Common myeloid progenitor, CD34-positive (primary cell): ENCODE data around the gene JMY.
A peak's percentile ranks its signal among the peaks of the same experiment; 100 is the strongest.

Experiments
- CTCF ChIA-PET: fragments of 350-600 bp; sonication (Branson Sonifier 250); formaldehyde crosslinking; loops from one replicate; lab custom pipeline; 2021; ENCODE audit warnings: antibody characterized with exemption; lab: Charles Lee
- POLR2A ChIA-PET: fragments of 350-600 bp; sonication (Branson Sonifier 250); formaldehyde crosslinking; loops from one replicate; lab custom pipeline; 2021; ENCODE audit warnings: antibody characterized with exemption; lab: Charles Lee
- DNase-seq, 3 donors: peaks; one replicate each; pipeline versions ENCODE4 v3.0.0 to v3.0.0-alpha.2; 2013
- H3K27ac ChIP-seq, 2 experiments: 1 replicate in 1 of 2; 2 replicates in 1 of 2; pipeline ENCODE4 v1.7.0; 2013; ENCODE audit warnings: inconsistent platforms in 2 of 2, low read length in 2 of 2, mild to moderate bottlenecking in 2 of 2, low read depth in 1 of 2, moderate library complexity in 1 of 2; ENCODE audit not compliant: severe bottlenecking in 2 of 2, insufficient read depth in 1 of 2, poor library complexity in 1 of 2
- H3K27me3 ChIP-seq, 5 experiments: replicated peaks in 2 of 5; 1 replicate in 3 of 5; 2 replicates in 2 of 5; pipeline versions ENCODE4 v1.6.1 to v1.7.0; 2013; ENCODE audit warnings: low read length in 4 of 5, mild to moderate bottlenecking in 2 of 5, moderate library complexity in 2 of 5, inconsistent platforms in 1 of 5; ENCODE audit not compliant: insufficient read depth in 5 of 5, control insufficient read depth in 4 of 5
- H3K36me3 ChIP-seq, 4 experiments: 1 replicate in 2 of 4; 2 replicates in 2 of 4; pipeline versions ENCODE4 v1.6.1 to v1.7.0; 2013; ENCODE audit warnings: low read length in 3 of 4, control low read depth in 1 of 4, mild to moderate bottlenecking in 1 of 4; ENCODE audit not compliant: control insufficient read depth in 4 of 4, insufficient read depth in 4 of 4
- H3K4me1 ChIP-seq, 4 experiments: 1 replicate in 3 of 4; 2 replicates in 1 of 4; pipeline versions ENCODE4 v1.6.1 to v1.7.1; 2013; ENCODE audit warnings: low read length in 3 of 4, mild to moderate bottlenecking in 3 of 4, control low read depth in 1 of 4, inconsistent platforms in 1 of 4, moderate library complexity in 1 of 4; ENCODE audit not compliant: control insufficient read depth in 4 of 4, insufficient read depth in 4 of 4; ENCODE audit errors: control extremely low read depth in 1 of 4
- H3K4me3 ChIP-seq, 7 experiments: 1 replicate in 4 of 7; 2 replicates in 3 of 7; pipeline versions ENCODE4 v1.5.1 to v1.7.0; 2013; ENCODE audit warnings: mild to moderate bottlenecking in 7 of 7, low read length in 6 of 7, moderate library complexity in 6 of 7, inconsistent platforms in 2 of 7, low read depth in 2 of 7, control low read depth in 1 of 7; ENCODE audit not compliant: insufficient read depth in 4 of 7, control insufficient read depth in 1 of 7; ENCODE audit errors: extremely low read depth in 1 of 7
- H3K9me3 ChIP-seq, 5 experiments: 1 replicate in 4 of 5; 2 replicates in 1 of 5; pipeline versions ENCODE4 v1.6.1 to v1.7.1; 2013; ENCODE audit warnings: low read length in 4 of 5, mild to moderate bottlenecking in 2 of 5, inconsistent platforms in 1 of 5, low read depth in 1 of 5, moderate library complexity in 1 of 5; ENCODE audit not compliant: control insufficient read depth in 4 of 5, insufficient read depth in 2 of 5; ENCODE audit errors: control extremely low read depth in 1 of 5
- WGBS: methylation state at CpG from one replicate; pipeline ENCODE4 v1.1.5; 2013; ENCODE audit not compliant: insufficient coverage; 5-methylcytosine and 5-hydroxymethylcytosine counted together

Gene JMY

DNA sequence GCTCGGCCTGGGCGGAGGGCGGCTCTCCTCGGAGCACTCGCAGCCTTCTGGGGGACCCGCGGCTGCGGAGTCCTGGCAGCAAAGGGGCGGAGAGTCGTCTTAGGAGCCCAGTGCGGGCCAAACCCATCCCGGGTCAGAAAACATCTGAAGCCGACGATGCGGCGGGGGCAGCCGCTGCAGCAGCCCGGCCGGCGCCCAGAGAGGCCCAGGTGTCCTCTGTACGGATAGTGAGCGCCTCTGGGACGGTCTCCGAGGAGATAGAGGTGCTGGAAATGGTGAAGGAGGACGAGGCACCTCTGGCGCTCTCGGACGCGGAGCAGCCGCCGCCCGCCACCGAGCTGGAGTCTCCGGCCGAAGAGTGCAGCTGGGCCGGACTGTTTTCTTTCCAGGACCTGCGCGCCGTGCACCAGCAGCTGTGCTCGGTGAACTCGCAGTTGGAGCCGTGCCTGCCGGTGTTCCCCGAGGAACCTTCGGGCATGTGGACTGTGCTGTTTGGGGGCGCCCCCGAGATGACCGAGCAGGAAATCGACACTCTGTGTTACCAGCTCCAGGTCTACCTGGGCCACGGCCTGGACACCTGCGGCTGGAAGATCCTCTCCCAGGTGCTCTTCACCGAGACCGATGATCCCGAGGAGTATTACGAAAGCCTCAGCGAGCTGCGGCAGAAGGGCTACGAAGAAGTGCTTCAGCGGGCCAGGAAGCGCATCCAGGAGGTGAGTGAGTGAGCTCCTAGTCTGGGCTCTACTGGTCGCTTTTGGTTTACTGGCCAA is 1.2 kb downstream of the JMY start:
- peaks cover 7 to 35% (median 31%) of the 10 kb centered on the region in 4 experiments for H3K4me1 ChIP-seq
- CTCF ChIA-PET, result interaction anchor here (1.3 kb wide), 1 partner anchor 19 kb away, joined by 4 read pairs; no protein-coding TSS in a partner anchor
- peak overlapping the region; percentile 83 to 97 (median 89) for H3K4me3 ChIP-seq
- H3K9me3 ChIP-seq, result no peaks in the 10 kb centered on the region
- WGBS, result under 1% methylated on average over 60 of the region's 61 CpGs
- no peaks in the 10 kb centered on the region for H3K27me3 ChIP-seq
- peak; percentile 8 to 54 (median 39) for DNase-seq
- no peaks in the 10 kb centered on the region for H3K36me3 ChIP-seq
- POLR2A ChIA-PET, result no interaction called here
- peak overlapping the region in 1 of 2 experiments; percentile 79 for H3K27ac ChIP-seq

- 23% methylated on average over 6 of the region's 14 CpGs for WGBS
- Histone ChIP-seq H3K36me3 (no peaks in the 10 kb centered on the region), H3K4me3 (peak overlapping the region; percentile 83 to 97 (median 89)), H3K9me3 (no peaks in the 10 kb centered on the region), H3K27me3 (no peaks in the 10 kb centered on the region), H3K27ac (peak overlapping the region in 1 of 2 experiments; percentile 79), H3K4me1 (peaks cover 7 to 35% (median 31%) of the 10 kb centered on the region in 4 experiments)
- DNase-seq, result peak in 2 of 3 donors; percentile 3 to 13
- POLR2A ChIA-PET, result no interaction called here
- CTCF ChIA-PET, result interaction anchor here (0.6 to 1.3 kb wide), 2 partner anchors 19 to 209 kb away, joined by 3 to 4 read pairs; no protein-coding TSS in a partner anchor
These were observed 2.0 kb downstream of the JMY start for GRCh38 chr5:79237740-79238560.

GRCh38 chr5:79240561-79240960 is 4.6 kb downstream of the JMY start:
- Histone ChIP-seq H3K4me1 (peaks cover 7 to 37% (median 31%) of the 10 kb centered on the region in 4 experiments), H3K9me3 (no peaks in the 10 kb centered on the region), H3K27ac (no peak overlapping the region), H3K27me3 (no peaks in the 10 kb centered on the region), H3K4me3 (no peak overlapping the region), H3K36me3 (no peaks in the 10 kb centered on the region)
- ChIA-PET CTCF (interaction anchor here (1.0 kb wide), 1 partner anchor 16 kb away, joined by 3 read pairs; no protein-coding TSS in a partner anchor), POLR2A (no interaction called here)
- no CpG with 5 or more reads among the region's 2 CpGs for WGBS
- no peak for DNase-seq

- POLR2A ChIA-PET, result no interaction called here
These were observed 5.6 kb downstream of the JMY start for GRCh38 chr5:79241535-79241979.

DNA sequence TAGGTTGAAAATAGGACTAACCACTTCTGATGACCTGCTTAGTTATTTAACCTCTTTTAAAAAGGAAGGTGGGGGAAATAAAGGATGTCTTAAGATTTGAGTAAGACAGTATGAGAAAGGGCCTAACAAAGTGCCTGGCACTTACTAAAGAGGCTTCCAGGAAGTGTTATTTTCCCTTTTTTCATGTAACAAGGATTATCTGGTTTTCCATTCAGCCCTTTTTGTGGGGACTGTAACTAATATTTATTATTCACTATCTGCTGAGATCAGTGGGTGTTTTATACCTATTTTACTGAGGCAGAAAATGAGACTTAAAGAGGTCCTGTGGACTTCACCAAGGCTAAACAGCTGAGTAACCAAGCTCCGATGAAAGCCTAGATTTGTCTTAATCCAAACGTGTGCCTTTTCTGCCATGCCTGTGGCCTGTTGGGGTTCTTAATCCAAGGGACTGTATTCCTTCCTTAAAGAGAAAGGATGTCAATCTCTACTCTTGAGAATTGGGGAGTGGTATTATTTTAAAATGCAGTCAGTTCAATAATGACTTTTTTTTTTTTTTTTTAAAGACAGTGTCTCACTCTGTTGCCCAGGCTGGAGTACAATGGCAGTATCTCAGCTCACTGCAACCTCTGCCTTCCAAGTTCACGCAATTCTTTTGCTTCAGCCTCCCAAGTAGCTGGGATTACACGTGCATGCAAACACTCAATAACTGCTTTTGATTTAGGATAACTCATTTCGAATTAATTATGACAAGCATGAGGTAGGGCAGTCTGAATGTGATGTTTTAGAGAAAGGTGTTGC is 6.5 kb downstream of the JMY start:
- DNase-seq, result no peak
- Histone ChIP-seq H3K4me1 (peaks cover 7 to 26% (median 18%) of the 10 kb centered on the region in 4 experiments), H3K36me3 (no peaks in the 10 kb centered on the region), H3K27ac (no peak overlapping the region), H3K27me3 (no peaks in the 10 kb centered on the region), H3K9me3 (no peaks in the 10 kb centered on the region), H3K4me3 (no peak overlapping the region)
- 100% methylated on average over 3 of the region's 5 CpGs for WGBS
- ChIA-PET POLR2A (no interaction called here), CTCF (interaction anchor here (1.0 kb wide), 1 partner anchor 8 kb away, joined by 3 read pairs; no protein-coding TSS in a partner anchor)

More at GRCh38 chr5:79241535-79241979, 5.6 kb downstream of the JMY start:
- Histone ChIP-seq H3K4me1 (peaks cover 7 to 34% (median 24%) of the 10 kb centered on the region in 4 experiments), H3K36me3 (no peaks in the 10 kb centered on the region), H3K27me3 (no peaks in the 10 kb centered on the region), H3K9me3 (no peaks in the 10 kb centered on the region), H3K27ac (no peak overlapping the region), H3K4me3 (no peak overlapping the region)
- 100% methylated on average over 3 of the region's 4 CpGs for WGBS
- CTCF ChIA-PET, result interaction anchor here (1.0 kb wide), 1 partner anchor 15 kb away, joined by 3 read pairs; no protein-coding TSS in a partner anchor
- no peak for DNase-seq

GRCh38 chr5:79243224-79243623 is 7.3 kb downstream of the JMY start:
- ChIA-PET POLR2A (interaction anchor here (0.6 kb wide), 2 partner anchors 34 to 320 kb away, joined by 3 read pairs; no protein-coding TSS in a partner anchor), CTCF (interaction anchor here (1.0 kb wide), 1 partner anchor 9 kb away, joined by 3 read pairs; no protein-coding TSS in a partner anchor)
- no peaks in the 10 kb centered on the region for H3K9me3 ChIP-seq
- no peaks in the 10 kb centered on the region for H3K27me3 ChIP-seq
- H3K27ac ChIP-seq, result no peak overlapping the region
- peaks cover 1 to 18% (median 10%) of the 10 kb centered on the region in 4 experiments for H3K4me1 ChIP-seq
- WGBS, result no CpG with 5 or more reads among the region's 1 CpG
- H3K36me3 ChIP-seq, result no peaks in the 10 kb centered on the region
- H3K4me3 ChIP-seq, result no peak overlapping the region
- no peak for DNase-seq
